Putamen (tissue), 1 donor: ENCODE data around the gene CT45A2.
"Not testable (repeated sequence)": the region's sequence is repeated elsewhere in the genome, so short reads cannot be mapped to it uniquely, and the experiment has no call there.

Source experiments
- DNase-seq: peaks from one replicate; pipeline ENCODE4 v3.0.0-alpha.2; 2016; ENCODE audit warnings: low spot score

The CT45A2 gene, protein sequence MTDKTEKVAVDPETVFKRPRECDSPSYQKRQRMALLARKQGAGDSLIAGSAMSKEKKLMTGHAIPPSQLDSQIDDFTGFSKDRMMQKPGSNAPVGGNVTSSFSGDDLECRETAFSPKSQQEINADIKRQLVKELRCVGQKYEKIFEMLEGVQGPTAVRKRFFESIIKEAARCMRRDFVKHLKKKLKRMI

DNA sequence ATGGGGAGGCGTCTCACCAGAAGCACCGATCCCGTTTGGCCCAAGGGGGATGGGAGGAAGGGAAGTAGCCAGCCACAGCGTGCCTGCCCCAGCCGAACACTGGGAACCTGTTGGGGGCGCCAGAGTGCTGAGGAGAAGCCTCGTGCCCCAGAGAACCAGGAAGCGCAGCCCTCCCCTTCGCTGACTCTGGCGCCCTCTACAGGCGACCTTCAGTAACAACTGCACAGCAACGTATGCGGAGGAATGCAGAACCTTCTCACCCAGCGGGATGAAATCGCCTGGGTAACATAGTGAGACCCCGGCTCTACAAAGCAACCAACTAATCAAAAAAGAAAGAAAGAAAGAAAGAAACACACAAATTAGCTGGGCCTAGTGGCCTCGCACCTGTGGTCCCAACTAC is at the start of gene CT45A2:
CT45A2 (minus strand) TSS at position 101 of the 400 bp plus-strand sequence. CDS start 3,747 bp downstream, outside the sequence.
- not testable (repeated sequence) for DNase-seq

DNA sequence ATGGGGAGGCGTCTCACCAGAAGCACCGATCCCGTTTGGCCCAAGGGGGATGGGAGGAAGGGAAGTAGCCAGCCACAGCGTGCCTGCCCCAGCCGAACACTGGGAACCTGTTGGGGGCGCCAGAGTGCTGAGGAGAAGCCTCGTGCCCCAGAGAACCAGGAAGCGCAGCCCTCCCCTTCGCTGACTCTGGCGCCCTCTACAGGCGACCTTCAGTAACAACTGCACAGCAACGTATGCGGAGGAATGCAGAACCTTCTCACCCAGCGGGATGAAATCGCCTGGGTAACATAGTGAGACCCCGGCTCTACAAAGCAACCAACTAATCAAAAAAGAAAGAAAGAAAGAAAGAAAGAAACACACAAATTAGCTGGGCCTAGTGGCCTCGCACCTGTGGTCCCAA is 34.6 kb upstream of the CT45A2 start, which contains the start of gene CT45A8:
CT45A8 (minus strand) TSS at position 101 of the 400 bp plus-strand sequence. CDS start 3,755 bp downstream, outside the sequence.
- not testable (repeated sequence) for DNase-seq

DNA sequence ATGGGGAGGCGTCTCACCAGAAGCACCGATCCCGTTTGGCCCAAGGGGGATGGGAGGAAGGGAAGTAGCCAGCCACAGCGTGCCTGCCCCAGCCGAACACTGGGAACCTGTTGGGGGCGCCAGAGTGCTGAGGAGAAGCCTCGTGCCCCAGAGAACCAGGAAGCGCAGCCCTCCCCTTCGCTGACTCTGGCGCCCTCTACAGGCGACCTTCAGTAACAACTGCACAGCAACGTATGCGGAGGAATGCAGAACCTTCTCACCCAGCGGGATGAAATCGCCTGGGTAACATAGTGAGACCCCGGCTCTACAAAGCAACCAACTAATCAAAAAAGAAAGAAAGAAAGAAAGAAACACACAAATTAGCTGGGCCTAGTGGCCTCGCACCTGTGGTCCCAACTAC is 17.4 kb upstream of the CT45A2 start, which contains the start of gene CT45A7:
CT45A7 (minus strand) TSS at position 101 of the 400 bp plus-strand sequence. CDS start 3,747 bp downstream, outside the sequence.
- DNase-seq: not testable (repeated sequence)

DNA sequence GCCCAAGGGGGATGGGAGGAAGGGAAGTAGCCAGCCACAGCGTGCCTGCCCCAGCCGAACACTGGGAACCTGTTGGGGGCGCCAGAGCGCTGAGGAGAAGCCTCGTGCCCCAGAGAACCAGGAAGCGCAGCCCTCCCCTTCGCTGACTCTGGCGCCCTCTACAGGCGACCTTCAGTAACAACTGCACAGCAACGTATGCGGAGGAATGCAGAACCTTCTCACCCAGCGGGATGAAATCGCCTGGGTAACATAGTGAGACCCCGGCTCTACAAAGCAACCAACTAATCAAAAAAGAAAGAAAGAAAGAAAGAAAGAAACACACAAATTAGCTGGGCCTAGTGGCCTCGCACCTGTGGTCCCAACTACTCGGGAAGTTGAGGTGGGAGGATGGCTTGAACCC is 17.1 kb downstream of the CT45A2 start, which contains the start of gene CT45A6:
CT45A6 (minus strand) TSS at position 101 of the 400 bp plus-strand sequence. CDS start 3,794 bp downstream, outside the sequence.
- DNase-seq: not testable (repeated sequence)

DNA sequence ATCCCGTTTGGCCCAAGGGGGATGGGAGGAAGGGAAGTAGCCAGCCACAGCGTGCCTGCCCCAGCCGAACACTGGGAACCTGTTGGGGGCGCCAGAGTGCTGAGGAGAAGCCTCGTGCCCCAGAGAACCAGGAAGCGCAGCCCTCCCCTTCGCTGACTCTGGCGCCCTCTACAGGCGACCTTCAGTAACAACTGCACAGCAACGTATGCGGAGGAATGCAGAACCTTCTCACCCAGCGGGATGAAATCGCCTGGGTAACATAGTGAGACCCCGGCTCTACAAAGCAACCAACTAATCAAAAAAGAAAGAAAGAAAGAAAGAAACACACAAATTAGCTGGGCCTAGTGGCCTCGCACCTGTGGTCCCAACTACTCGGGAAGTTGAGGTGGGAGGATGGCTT is 34.4 kb downstream of the CT45A2 start, which contains the start of gene CT45A5:
CT45A5 (minus strand) TSS at position 101 of the 400 bp plus-strand sequence. CDS start 3,774 bp downstream, outside the sequence.
- DNase-seq: not testable (repeated sequence)

DNA sequence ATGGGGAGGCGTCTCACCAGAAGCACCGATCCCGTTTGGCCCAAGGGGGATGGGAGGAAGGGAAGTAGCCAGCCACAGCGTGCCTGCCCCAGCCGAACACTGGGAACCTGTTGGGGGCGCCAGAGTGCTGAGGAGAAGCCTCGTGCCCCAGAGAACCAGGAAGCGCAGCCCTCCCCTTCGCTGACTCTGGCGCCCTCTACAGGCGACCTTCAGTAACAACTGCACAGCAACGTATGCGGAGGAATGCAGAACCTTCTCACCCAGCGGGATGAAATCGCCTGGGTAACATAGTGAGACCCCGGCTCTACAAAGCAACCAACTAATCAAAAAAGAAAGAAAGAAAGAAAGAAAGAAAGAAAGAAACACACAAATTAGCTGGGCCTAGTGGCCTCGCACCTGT is 51.7 kb downstream of the CT45A2 start, which contains the start of gene CT45A3:
CT45A3 (minus strand) TSS at position 101 of the 400 bp plus-strand sequence. CDS start 3,747 bp downstream, outside the sequence.
- DNase-seq: not testable (repeated sequence)
